ENCODE measurements around the gene SLC35D2.

SLC35D2 gene

GRCh38 chr9:96350866-96351265 is 32.6 kb downstream of the SLC35D2 start:
- H3K27ac ChIP-seq (ENCODE audit: low read depth, low read length) = no peak overlapping the region
- H3F3A ChIP-seq (ENCODE audit: insufficient read depth) = no peaks in the 10 kb centered on the region

GRCh38 chr9:96348261-96348660 is 35.2 kb downstream of the SLC35D2 start:
- H3F3A ChIP-seq (ENCODE audit: insufficient read depth) = no peaks in the 10 kb centered on the region
- H3K9me2 ChIP-seq (replicated peaks; ENCODE audit: insufficient read depth, low read length) = no peaks in the 10 kb centered on the region
- H3K4me2 ChIP-seq (ENCODE audit: low read depth, low read length, poor library complexity, severe bottlenecking) = no peak overlapping the region
- 0 out of 2 replicates have a peak, but pooled peaks cover 4% of the 10 kb centered on the region for H4K20me1 ChIP-seq (ENCODE audit: low read depth, low read length)
- H3K27ac ChIP-seq (ENCODE audit: low read depth, low read length) = no peak overlapping the region
- H2AFZ ChIP-seq (ENCODE audit: low read depth, low read length, severe bottlenecking) = no peak overlapping the region
- TF ChIP-seq EZH2phosphoT487 (conservative IDR thresholded peaks at IDR 0.05; ENCODE audit: low read length) (no peak), CTCF (IDR thresholded peaks at IDR 0.05; ENCODE audit: insufficient read depth, low read length, poor library complexity, severe bottlenecking) (no peak)
- H3K36me3 ChIP-seq (ENCODE audit: low read length) = no peaks in the 10 kb centered on the region
- no peaks in the 10 kb centered on the region for H3K79me2 ChIP-seq (ENCODE audit: insufficient read depth, low read length)
- no peaks in the 10 kb centered on the region for H3K9me3 ChIP-seq (ENCODE audit: insufficient read depth, low read length)
- H3K9ac ChIP-seq (ENCODE audit: low read length) = no peak overlapping the region
- H3K27me3 ChIP-seq (ENCODE audit: low read length) = no peaks in the 10 kb centered on the region
- no peak overlapping the region for H3K4me3 ChIP-seq (ENCODE audit: insufficient read depth, low read length, poor library complexity, severe bottlenecking)

More at GRCh38 chr9:96350866-96351265, 32.6 kb downstream of the SLC35D2 start:
- no peaks in the 10 kb centered on the region for H3K27me3 ChIP-seq (ENCODE audit: low read length)
- no peaks in the 10 kb centered on the region for H3K36me3 ChIP-seq (ENCODE audit: low read length)
- H3K9me3 ChIP-seq (ENCODE audit: insufficient read depth, low read length) = no peaks in the 10 kb centered on the region
- H3K4me2 ChIP-seq (ENCODE audit: low read depth, low read length, poor library complexity, severe bottlenecking) = no peak overlapping the region
- H3K9ac ChIP-seq (ENCODE audit: low read length) = no peak overlapping the region
- H2AFZ ChIP-seq (ENCODE audit: low read depth, low read length, severe bottlenecking) = no peak overlapping the region
- H3K4me3 ChIP-seq (ENCODE audit: insufficient read depth, low read length, poor library complexity, severe bottlenecking) = no peak overlapping the region
- no peaks in the 10 kb centered on the region for H3K9me2 ChIP-seq (replicated peaks; ENCODE audit: insufficient read depth, low read length)
- H3K79me2 ChIP-seq (ENCODE audit: insufficient read depth, low read length) = no peaks in the 10 kb centered on the region
- H4K20me1 ChIP-seq (ENCODE audit: low read depth, low read length) = 0 out of 2 replicates have a peak, but pooled peaks cover 4% of the 10 kb centered on the region
- TF ChIP-seq CTCF (IDR thresholded peaks at IDR 0.05; ENCODE audit: insufficient read depth, low read length, poor library complexity, severe bottlenecking) (no peak), EZH2phosphoT487 (conservative IDR thresholded peaks at IDR 0.05; ENCODE audit: low read length) (no peak)

- Histone ChIP-seq H3K4me2 (ENCODE audit: low read depth, low read length, poor library complexity, severe bottlenecking) (no peak overlapping the region), H3K79me2 (ENCODE audit: insufficient read depth, low read length) (no peaks in the 10 kb centered on the region), H3K9ac (ENCODE audit: low read length) (no peak overlapping the region), H2AFZ (ENCODE audit: low read depth, low read length, severe bottlenecking) (no peak overlapping the region), H3K27ac (ENCODE audit: low read depth, low read length) (no peak overlapping the region), H3K9me3 (ENCODE audit: insufficient read depth, low read length) (no peaks in the 10 kb centered on the region), H3K27me3 (ENCODE audit: low read length) (no peaks in the 10 kb centered on the region), H3K9me2 (replicated peaks; ENCODE audit: insufficient read depth, low read length) (no peaks in the 10 kb centered on the region), H3K36me3 (ENCODE audit: low read length) (no peaks in the 10 kb centered on the region), H4K20me1 (ENCODE audit: low read depth, low read length) (no peaks in the 10 kb centered on the region), H3F3A (ENCODE audit: insufficient read depth) (no peaks in the 10 kb centered on the region), H3K4me3 (ENCODE audit: insufficient read depth, low read length, poor library complexity, severe bottlenecking) (no peak overlapping the region)
- TF ChIP-seq EZH2phosphoT487 (conservative IDR thresholded peaks at IDR 0.05; ENCODE audit: low read length) = no peak
- no peak for TF ChIP-seq CTCF (IDR thresholded peaks at IDR 0.05; ENCODE audit: insufficient read depth, low read length, poor library complexity, severe bottlenecking)
These were observed 38.0 kb downstream of the SLC35D2 start for GRCh38 chr9:96345551-96345950.

Measured in SU-DHL-6 (cell line).